Measurements from ENCODE around the gene COA1.

DNA sequence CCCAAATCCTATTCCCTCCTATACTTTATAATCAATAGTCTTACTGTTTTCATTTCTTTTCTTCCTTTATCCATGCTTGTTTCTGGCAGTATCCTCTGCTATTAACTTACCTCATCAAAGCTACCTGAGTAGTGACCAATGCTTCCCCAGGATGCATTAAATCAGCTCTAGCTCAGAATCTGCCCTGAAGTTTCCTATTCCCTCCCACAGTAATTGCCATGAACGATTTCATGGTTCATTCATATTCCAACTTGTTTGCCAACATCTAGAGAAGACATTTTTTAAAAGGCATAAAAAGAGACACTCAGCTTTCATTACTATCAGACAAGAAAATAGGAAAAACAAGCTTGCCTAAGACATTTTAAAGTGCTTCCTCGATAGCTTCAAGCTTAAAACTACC lies 42.3 kb downstream of the COA1 start:
- TF ChIP-seq EP300 (IDR thresholded peaks at IDR 0.05) (no peak), CTCF (IDR thresholded peaks at IDR 0.05) (no peak), POLR2A (IDR thresholded peaks at IDR 0.05; ENCODE audit: low read depth) (no peak)

Data from esophagus muscularis mucosa (tissue), 4 donors.